HCT116 (cell line): ENCODE measurements around the gene SAP130. TPM values are rescaled to one million over a fixed set of nuclear protein-coding genes. Genes with fewer than 3 reads are reported as not detected.

Source experiments
- ATAC-seq: fragments of 200-7000 bp; cut with Tn5 transposase; 2 replicates; pipeline ENCODE4 v1.9.1; 2020; ENCODE audit warnings: mild to moderate bottlenecking, moderate library complexity
- BruUV-seq: library from RNA; stranded (reverse); fragments of 400-500 nt; replicated peaks from 2 replicates; lab custom pipeline; 2021; lab: Mats Ljungman, UMichigan
- CTCF ChIA-PET: fragments of 300-600 bp; sonication (Branson Sonifier 250); formaldehyde crosslinking; loops from one replicate; lab custom pipeline; 2021; ENCODE audit warnings: antibody characterized with exemption; lab: Charles Lee
- POLR2A ChIA-PET: fragments of 300-600, 350-600 bp; sonication (Branson Sonifier 250); formaldehyde crosslinking; loops from one replicate; lab custom pipeline; 2021; ENCODE audit warnings: antibody characterized with exemption; lab: Charles Lee
- RAD21 ChIA-PET, 2 experiments: fragments of 300-600 bp; sonication (Branson Sonifier 250); formaldehyde crosslinking; loops; one replicate each; lab custom pipeline; 2023; ENCODE audit warnings: low total read pairs in 2 of 2; ENCODE audit not compliant: uncharacterized antibody in 2 of 2, unreplicated experiment in 2 of 2, low non-redundant PET in 1 of 2; lab: Charles Lee
- DNase-seq: peaks from one replicate; pipeline ENCODE4 v3.0.0-alpha.2; 2010; ENCODE audit warnings: low read depth, low spot score
- H2AFZ ChIP-seq: fragments of 200-600 bp; shearing (Covaris generic), sonication (generic); 2 replicates; pipeline ENCODE4 v1.6.1; 2017; ENCODE audit warnings: low read depth, mixed run types, mixed read lengths, antibody characterized with exemption, low read length; ENCODE audit not compliant: poor library complexity, severe bottlenecking
- H3K27ac ChIP-seq: 2 replicates; pipeline ENCODE4 v1.5.1; 2012; ENCODE audit warnings: low read depth, low read length
- H3K27me3 ChIP-seq: fragments of 200-600 bp; sonication (generic); 2 replicates; pipeline ENCODE4 v1.6.1; 2016; ENCODE audit warnings: mixed run types, low read length, mixed read lengths; ENCODE audit not compliant: insufficient read depth
- H3K36me3 ChIP-seq, 2 experiments: fragments of 200-500 bp in 1 of 2; fragments of 200-600 bp in 1 of 2; sonication (Bioruptor generic) in 1 of 2; sonication (generic) in 1 of 2; 2 replicates each; pipeline versions ENCODE4 v1.5.1 to v1.6.1; 2014 to 2016; ENCODE audit warnings: low read length in 2 of 2, inconsistent platforms in 1 of 2, mixed read lengths in 1 of 2, mixed run types in 1 of 2; ENCODE audit not compliant: insufficient read depth in 2 of 2, control insufficient read depth in 1 of 2
- H3K4me1 ChIP-seq, 2 experiments: fragments of 200-600 bp in 1 of 2; sonication (generic) in 1 of 2; 2 replicates each; pipeline versions ENCODE4 v1.5.1 to v1.6.1; 2012 to 2017; ENCODE audit warnings: low read length in 2 of 2, inconsistent platforms in 1 of 2, mild to moderate bottlenecking in 1 of 2, mixed read lengths in 1 of 2, mixed run types in 1 of 2, moderate library complexity in 1 of 2; ENCODE audit not compliant: insufficient read depth in 2 of 2, control insufficient read depth in 1 of 2
- H3K4me2 ChIP-seq: fragments of 200-600 bp; sonication (generic); 2 replicates; pipeline ENCODE4 v1.6.1; 2017; ENCODE audit warnings: mixed run types, low read length, mixed read lengths
- H3K4me3 ChIP-seq, 2 experiments: fragments of 200-600 bp in 1 of 2; sonication (generic) in 1 of 2; replicated peaks in 1 of 2; 2 replicates each; pipeline ENCODE4 v1.5.1; 2011 to 2016; ENCODE audit warnings: low read length in 2 of 2, control low read depth in 1 of 2, low read depth in 1 of 2, mild to moderate bottlenecking in 1 of 2, mixed read lengths in 1 of 2, mixed run types in 1 of 2
- H3K79me2 ChIP-seq: fragments of 200-600 bp; sonication (generic); 2 replicates; pipeline ENCODE4 v1.6.1; 2017; ENCODE audit warnings: mild to moderate bottlenecking, mixed run types, low read length, moderate library complexity, mixed read lengths; ENCODE audit not compliant: insufficient read depth
- H3K9ac ChIP-seq: fragments of 200-600 bp; sonication (generic); 2 replicates; pipeline ENCODE4 v1.6.1; 2016; ENCODE audit warnings: low read length, mixed read lengths
- H3K9me2 ChIP-seq: fragments of 200-600 bp; sonication (generic), shearing (Covaris generic); 2 replicates; pipeline ENCODE4 v1.6.1; 2017; ENCODE audit warnings: mixed run types, mild to moderate bottlenecking, moderate library complexity; ENCODE audit not compliant: insufficient read depth
- H3K9me3 ChIP-seq, 2 experiments: fragments of 200-500 bp in 1 of 2; fragments of 200-600 bp in 1 of 2; sonication (Bioruptor generic) in 1 of 2; sonication (generic) in 1 of 2; 2 replicates each; pipeline ENCODE4 v1.6.1; 2014 to 2017; ENCODE audit warnings: low read length in 2 of 2, mixed read lengths in 2 of 2, inconsistent platforms in 1 of 2, low read depth in 1 of 2, mild to moderate bottlenecking in 1 of 2, mixed run types in 1 of 2, moderate library complexity in 1 of 2; ENCODE audit not compliant: control insufficient read depth in 1 of 2, insufficient read depth in 1 of 2
- H4K20me1 ChIP-seq: fragments of 200-600 bp; sonication (generic), shearing (Covaris generic); 2 replicates; pipeline ENCODE4 v1.6.1; 2017; ENCODE audit warnings: mixed run types, mild to moderate bottlenecking, moderate library complexity; ENCODE audit not compliant: insufficient read depth
- CEBPB ChIP-seq: IDR thresholded peaks from 2 replicates; pipeline ENCODE4 v1.6.1; 2012; ENCODE audit warnings: low read depth
- MAX ChIP-seq: IDR thresholded peaks from 2 replicates; pipeline ENCODE4 v1.6.1; 2012
- ZBTB33 ChIP-seq: IDR thresholded peaks from 2 replicates; pipeline ENCODE4 v1.6.1; 2011; ENCODE audit warnings: mild to moderate bottlenecking, low read length, moderate library complexity; ENCODE audit not compliant: insufficient replicate concordance; ENCODE audit errors: extremely low read depth
- ZFX ChIP-seq: fragments of 450-650 bp; IDR thresholded peaks from 2 replicates; pipeline ENCODE4 v1.6.1; 2017
- intact Hi-C: fragments of 100-400 bp; cut with micrococcal nuclease; formaldehyde crosslinking; loops from 2 replicates; pipeline ENCODE4 v1.10.0; 2022
- total RNA-seq: library from RNA; stranded (reverse); gene quantifications from one replicate; pipeline ENCODE4 v1.2.1, GENCODE V29; 2021; ENCODE audit not compliant: unreplicated experiment
- TF ChIP-seq, protein P1 (sequence below), 3 experiments: fragments of 200-600 bp in 1 of 3; sonication (generic) in 1 of 3; IDR thresholded peaks in 2 of 3; conservative IDR thresholded peaks in 1 of 3; 2 replicates each; pipeline ENCODE4 v1.5.1; 2012 to 2017; ENCODE audit warnings: low read depth in 2 of 3, low read length in 2 of 3, antibody characterized with exemption in 1 of 3, borderline replicate concordance in 1 of 3, control low read depth in 1 of 3, mild to moderate bottlenecking in 1 of 3, mixed read lengths in 1 of 3, mixed run types in 1 of 3, moderate library complexity in 1 of 3; ENCODE audit not compliant: insufficient read depth in 1 of 3

The SAP130 gene
- total RNA-seq, 1 experiment from 2014 or later = 29.5 TPM

GRCh38 chr2:128028668-128029054 is 802 bp upstream of the SAP130 start:
- peak overlapping the region; percentile 81 to 84 for H3K4me3 ChIP-seq
- ChIA-PET CTCF (no interaction called here), POLR2A (no interaction called here), RAD21 (interaction anchor here in 1 of 2 experiments (0.6 kb wide), 1 partner anchor 208 kb away, joined by 3 read pairs; no protein-coding TSS in a partner anchor)
- TF ChIP-seq ZFX (no peak), ZBTB33 (no peak), MAX (no peak), CEBPB (no peak)
- TF ChIP-seq, protein P1, sequence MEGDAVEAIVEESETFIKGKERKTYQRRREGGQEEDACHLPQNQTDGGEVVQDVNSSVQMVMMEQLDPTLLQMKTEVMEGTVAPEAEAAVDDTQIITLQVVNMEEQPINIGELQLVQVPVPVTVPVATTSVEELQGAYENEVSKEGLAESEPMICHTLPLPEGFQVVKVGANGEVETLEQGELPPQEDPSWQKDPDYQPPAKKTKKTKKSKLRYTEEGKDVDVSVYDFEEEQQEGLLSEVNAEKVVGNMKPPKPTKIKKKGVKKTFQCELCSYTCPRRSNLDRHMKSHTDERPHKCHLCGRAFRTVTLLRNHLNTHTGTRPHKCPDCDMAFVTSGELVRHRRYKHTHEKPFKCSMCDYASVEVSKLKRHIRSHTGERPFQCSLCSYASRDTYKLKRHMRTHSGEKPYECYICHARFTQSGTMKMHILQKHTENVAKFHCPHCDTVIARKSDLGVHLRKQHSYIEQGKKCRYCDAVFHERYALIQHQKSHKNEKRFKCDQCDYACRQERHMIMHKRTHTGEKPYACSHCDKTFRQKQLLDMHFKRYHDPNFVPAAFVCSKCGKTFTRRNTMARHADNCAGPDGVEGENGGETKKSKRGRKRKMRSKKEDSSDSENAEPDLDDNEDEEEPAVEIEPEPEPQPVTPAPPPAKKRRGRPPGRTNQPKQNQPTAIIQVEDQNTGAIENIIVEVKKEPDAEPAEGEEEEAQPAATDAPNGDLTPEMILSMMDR (IDR thresholded peaks at IDR 0.05 in 2 of 3, conservative IDR thresholded peaks at IDR 0.05 in 1 of 3; ENCODE audit: borderline replicate concordance in 1 of 3, insufficient read depth in 1 of 3, low read depth in 2 of 3, low read length in 2 of 3) = no peak
- H3K27ac ChIP-seq = no peak overlapping the region; the same call in 1 of the 2 replicates
- H3K36me3 ChIP-seq = peaks cover 0 to 3% of the 10 kb centered on the region in 2 experiments; a peak in 2 of 4 replicates
- H3K27me3 ChIP-seq = no peaks in the 10 kb centered on the region
- DNase-seq (no peak), ATAC-seq (no peak)
- H3K9me2 ChIP-seq = no peaks in the 10 kb centered on the region
- H3K4me2 ChIP-seq = peak overlapping the region; percentile 99
- H2AFZ ChIP-seq = peak overlapping the region; percentile 93
- H3K9ac ChIP-seq = peak overlapping the region; percentile 82
- H3K4me1 ChIP-seq = peaks cover 3 to 10% of the 10 kb centered on the region in 2 experiments; a peak in 3 of 4 replicates
- H4K20me1 ChIP-seq = no peaks in the 10 kb centered on the region
- H3K9me3 ChIP-seq = peaks cover 0 to 5% of the 10 kb centered on the region in 2 experiments; a peak in 2 of 4 replicates
- intact Hi-C loops = loop anchor here (5.0 to 10.0 kb wide), 2 partner anchors 64 to 144 kb away; partner anchors contain the start of genes AMMECR1L and UGGT1
- BruUV-seq = no TSS peak
- peaks cover 29% of the 10 kb centered on the region for H3K79me2 ChIP-seq
